22Rv1 (cell line): ENCODE results near the gene DVL2.

Experiments used
- CTCF ChIP-seq: fragments of 450-650 bp; IDR thresholded peaks from 2 replicates; pipeline ENCODE4 v1.5.1; 2017; ENCODE audit warnings: mild to moderate bottlenecking
- ZFX ChIP-seq: fragments of 450-650 bp; IDR thresholded peaks from 2 replicates; pipeline ENCODE4 v1.6.1; 2017; ENCODE audit warnings: antibody characterized with exemption, borderline replicate concordance

- TF ChIP-seq CTCF: no peak
- no peak for TF ChIP-seq ZFX
Observed at GRCh38 chr17:7241783-7242716, 7.7 kb upstream of the DVL2 start, which contains the start of gene GABARAP.
